ENCODE measurements around the gene CPEB3. TPM values are rescaled to one million over a fixed set of nuclear protein-coding genes. Genes with fewer than 3 reads are reported as not detected.

The CPEB3 gene
- total and polyA plus RNA-seq, 10 donors = 1.0 to 10.1 (median 7.3) TPM

DNA sequence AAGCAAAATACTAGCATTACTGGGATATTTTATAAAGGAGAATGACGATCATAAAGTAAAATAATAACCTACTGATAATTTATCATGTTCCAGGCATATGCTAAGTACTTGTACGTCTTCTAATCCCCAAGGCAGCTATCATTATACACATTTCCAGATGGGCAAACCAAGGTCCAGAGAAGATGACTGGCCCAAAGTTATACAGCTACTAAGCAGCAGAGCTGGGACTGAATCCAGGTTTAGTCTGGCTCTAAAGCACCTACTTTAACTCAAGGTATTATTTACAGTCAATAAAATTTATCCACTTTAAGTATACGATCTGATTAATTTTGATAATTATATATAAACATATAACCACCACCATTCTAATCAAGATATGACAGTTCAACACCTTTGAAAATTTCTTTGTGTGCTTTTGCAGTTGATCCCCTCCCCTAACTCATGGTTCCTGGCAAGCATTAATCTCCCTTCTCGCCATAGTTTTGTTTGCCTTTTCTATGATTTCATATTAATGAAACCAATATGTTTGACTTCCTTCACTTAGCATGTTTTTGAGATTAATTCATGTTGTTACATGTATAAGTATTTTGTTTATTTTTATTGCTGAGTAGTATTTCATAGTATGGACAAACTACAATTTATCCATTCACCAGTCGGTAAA, 126.7 kb downstream of the CPEB3 start:
- no peak for TF ChIP-seq CTCF (IDR thresholded peaks at IDR 0.05 in 8 of 11, conservative IDR thresholded peaks at IDR 0.05 in 3 of 11)
- no peak for TF ChIP-seq POLR2A (IDR thresholded peaks at IDR 0.05)
- TF ChIP-seq POLR2AphosphoS5 (IDR thresholded peaks at IDR 0.05) = no peak
- H3K9me3 ChIP-seq = peaks cover 0 to 34% (median 30%) of the 10 kb centered on the region in 8 donors
- intact Hi-C loops (cut with DNase I; ENCODE audit: low total_unique reads) = no loop called here
- no peak overlapping the region for H3K4me3 ChIP-seq
- H3K27me3 ChIP-seq (replicated peaks in 1 of 7) = no peaks in the 10 kb centered on the region
- 94 to 97% (median 97%) methylated on average over 5 of the region's 5 CpGs for WGBS, 5 donors
- H3K36me3 ChIP-seq = peaks cover 0 to 33% (median 0%) of the 10 kb centered on the region in 6 donors
- no peak for DNase-seq
- no peaks in the 10 kb centered on the region for H3K4me1 ChIP-seq
- no peak overlapping the region for H3K27ac ChIP-seq

GRCh38 chr10:92162541-92162940, 128.3 kb downstream of the CPEB3 start:
- Histone ChIP-seq H3K9me3 (peaks cover 0 to 18% (median 16%) of the 10 kb centered on the region in 8 donors), H3K4me3 (no peak overlapping the region), H3K36me3 (peaks cover 0 to 21% (median 0%) of the 10 kb centered on the region in 6 donors), H3K27ac (no peak overlapping the region), H3K27me3 (replicated peaks in 1 of 7) (no peaks in the 10 kb centered on the region), H3K4me1 (no peaks in the 10 kb centered on the region)
- TF ChIP-seq CTCF (IDR thresholded peaks at IDR 0.05 in 8 of 11, conservative IDR thresholded peaks at IDR 0.05 in 3 of 11) = no peak
- TF ChIP-seq POLR2AphosphoS5 (IDR thresholded peaks at IDR 0.05) = no peak
- no peak for TF ChIP-seq POLR2A (IDR thresholded peaks at IDR 0.05)
- intact Hi-C loops (cut with DNase I; ENCODE audit: low total_unique reads) = no loop called here
- no peak for DNase-seq
- 91 to 98% (median 95%) methylated on average over 2 of the region's 2 CpGs for WGBS, 5 donors

DNA sequence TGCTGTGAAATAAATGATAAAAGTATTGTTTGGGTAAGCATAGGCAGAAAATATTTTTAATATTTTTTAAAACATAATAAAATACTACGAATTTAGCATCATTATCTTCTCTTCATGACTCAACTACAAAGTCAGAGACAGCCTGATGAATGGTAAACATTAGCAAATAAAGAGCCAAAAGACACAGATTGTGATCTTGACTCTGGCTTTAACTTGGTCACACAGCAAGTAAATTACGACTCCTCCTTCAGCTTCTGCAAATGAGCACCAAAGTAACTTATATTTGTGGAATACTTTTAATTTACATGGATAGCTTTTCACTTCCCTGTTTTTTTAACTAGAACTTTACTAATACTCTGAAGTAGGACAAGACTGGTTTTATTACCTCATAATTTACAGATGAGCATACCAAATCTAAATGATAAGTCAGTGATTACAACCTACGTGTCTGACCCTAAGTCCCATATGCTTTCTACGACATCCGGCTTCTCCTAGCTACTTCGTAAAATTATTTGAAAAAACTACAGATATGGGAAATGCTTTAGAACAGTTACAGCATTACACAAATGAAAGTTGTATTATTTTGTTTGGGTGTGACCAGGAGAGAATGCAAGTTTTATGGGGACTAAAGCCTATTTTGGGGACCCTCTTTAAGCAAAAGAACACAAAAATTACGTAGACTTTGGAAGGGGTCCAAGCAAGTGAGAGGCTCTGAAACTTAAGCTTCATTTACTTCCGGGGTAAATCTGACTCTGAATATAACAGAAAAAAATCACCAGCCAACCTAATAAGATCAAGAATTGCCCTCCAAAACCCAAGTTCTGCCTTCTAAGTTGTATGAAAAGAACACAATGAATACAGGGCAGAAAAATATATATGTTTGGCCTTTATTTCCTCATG, 133.8 kb downstream of the CPEB3 start:
- WGBS, 5 donors = 88 to 93% (median 92%) methylated on average over 8 of the region's 8 CpGs
- DNase-seq = no peak
- H3K9me3 ChIP-seq = no peaks in the 10 kb centered on the region
- no peaks in the 10 kb centered on the region for H3K4me1 ChIP-seq
- TF ChIP-seq CTCF (IDR thresholded peaks at IDR 0.05 in 8 of 11, conservative IDR thresholded peaks at IDR 0.05 in 3 of 11) (no peak), POLR2A (IDR thresholded peaks at IDR 0.05) (no peak), POLR2AphosphoS5 (IDR thresholded peaks at IDR 0.05) (no peak)
- H3K27me3 ChIP-seq (replicated peaks in 1 of 7) = no peaks in the 10 kb centered on the region
- H3K36me3 ChIP-seq = no peaks in the 10 kb centered on the region
- intact Hi-C loops (cut with DNase I; ENCODE audit: low total_unique reads) = no loop called here
- no peak overlapping the region for H3K27ac ChIP-seq
- H3K4me3 ChIP-seq = no peak overlapping the region

DNA sequence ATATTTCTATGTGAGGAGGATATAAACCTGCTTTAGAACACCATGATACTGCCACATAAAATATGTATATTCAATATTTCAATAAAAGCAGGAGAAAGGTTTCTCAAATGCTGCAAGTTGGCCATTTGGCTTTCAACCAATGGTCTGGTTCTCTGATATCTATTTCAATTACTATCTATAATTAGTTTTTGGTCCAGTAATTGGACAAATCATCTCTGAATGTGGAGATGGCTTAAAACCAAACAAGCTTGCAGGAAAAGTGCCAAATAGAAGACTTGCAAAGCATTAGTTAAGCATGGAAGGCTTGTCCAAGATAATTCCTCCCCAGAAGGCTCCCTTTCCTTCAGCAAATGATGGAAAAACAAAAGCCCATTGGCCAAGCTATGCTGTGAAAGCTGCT, 140.1 kb downstream of the CPEB3 start:
- no peak overlapping the region for H3K27ac ChIP-seq
- no peak for DNase-seq
- intact Hi-C loops (cut with DNase I; ENCODE audit: low total_unique reads) = no loop called here
- TF ChIP-seq POLR2A (IDR thresholded peaks at IDR 0.05) (no peak), POLR2AphosphoS5 (IDR thresholded peaks at IDR 0.05) (no peak), CTCF (IDR thresholded peaks at IDR 0.05 in 8 of 11, conservative IDR thresholded peaks at IDR 0.05 in 3 of 11) (no peak)
- H3K9me3 ChIP-seq = no peaks in the 10 kb centered on the region
- no peaks in the 10 kb centered on the region for H3K36me3 ChIP-seq
- peaks cover 9 to 30% (median 18%) of the 10 kb centered on the region in 6 donors for H3K4me1 ChIP-seq
- no peaks in the 10 kb centered on the region for H3K27me3 ChIP-seq (replicated peaks in 1 of 7)
- H3K4me3 ChIP-seq = no peak overlapping the region
